HepG2 (cell line): ENCODE results near the gene MED9. TPM values are rescaled to one million over a fixed set of nuclear protein-coding genes. Genes with fewer than 3 reads are reported as not detected.
A peak's percentile ranks its signal among the peaks of the same experiment; 100 is the strongest.

Source experiments
- AGO2 ChIP-seq: fragments of 200-400 bp; formaldehyde crosslinking; optimal IDR thresholded peaks from 2 replicates; pipeline ENCODE3; 2017; ENCODE audit warnings: mild to moderate bottlenecking, low read depth, low read length, moderate library complexity
- ARID2 ChIP-seq: sonication (generic); formaldehyde crosslinking; IDR thresholded peaks from 2 replicates; pipeline ENCODE4 v1.8.1; 2022; ENCODE audit warnings: mild to moderate bottlenecking, missing genetic modification reagents, borderline replicate concordance
- CEBPG ChIP-seq: IDR thresholded peaks from 2 replicates; pipeline ENCODE4 v1.6.1; 2016
- FOXP4 ChIP-seq: sonication (generic); formaldehyde crosslinking; IDR thresholded peaks from 2 replicates; pipeline ENCODE4 v1.4.0; 2020; ENCODE audit warnings: missing genetic modification reagents
- GFI1 ChIP-seq: sonication (generic); formaldehyde crosslinking; IDR thresholded peaks from 2 replicates; pipeline ENCODE4 v1.5.0; 2020; ENCODE audit warnings: missing genetic modification reagents, mild to moderate bottlenecking, borderline replicate concordance
- ISX ChIP-seq: sonication (generic); formaldehyde crosslinking; conservative IDR thresholded peaks from 2 replicates; pipeline ENCODE4 v1.5.0; 2020; ENCODE audit warnings: missing genetic modification reagents
- MYPOP ChIP-seq: sonication (generic); formaldehyde crosslinking; IDR thresholded peaks from 2 replicates; pipeline ENCODE4 v1.8.1; 2023; ENCODE audit warnings: mild to moderate bottlenecking, moderate library complexity, missing genetic modification reagents
- NCOA2 ChIP-seq: sonication (generic); formaldehyde crosslinking; IDR thresholded peaks from 2 replicates; pipeline ENCODE4 v1.8.0; 2022; ENCODE audit warnings: inconsistent platforms
- POGZ ChIP-seq: sonication (generic); formaldehyde crosslinking; IDR thresholded peaks from 2 replicates; pipeline ENCODE4 v1.4.0; 2020; ENCODE audit warnings: mild to moderate bottlenecking, missing genetic modification reagents
- SIN3A ChIP-seq: IDR thresholded peaks from 2 replicates; pipeline ENCODE4 v1.6.1; 2011; ENCODE audit warnings: low read depth, mild to moderate bottlenecking, control low read depth, low read length, borderline replicate concordance
- SIX4 ChIP-seq: sonication (generic); formaldehyde crosslinking; IDR thresholded peaks from 2 replicates; pipeline ENCODE4 v1.4.0; 2020; ENCODE audit warnings: missing genetic modification reagents
- SMYD3 ChIP-seq: sonication (generic); formaldehyde crosslinking; IDR thresholded peaks from 2 replicates; pipeline ENCODE4 v1.8.1; 2023; ENCODE audit warnings: mild to moderate bottlenecking, missing genetic modification reagents
- ZFP62 ChIP-seq: sonication (generic); formaldehyde crosslinking; IDR thresholded peaks from 2 replicates; pipeline ENCODE4 v1.4.0; 2020; ENCODE audit warnings: missing genetic modification reagents
- ZNF121 ChIP-seq: sonication (generic); formaldehyde crosslinking; IDR thresholded peaks from 2 replicates; pipeline ENCODE4 v1.5.0; 2020; ENCODE audit warnings: mild to moderate bottlenecking, missing genetic modification reagents
- ZNF3 ChIP-seq: IDR thresholded peaks from 2 replicates; pipeline ENCODE4 v1.7.0; 2017; ENCODE audit warnings: inconsistent platforms
- ZNF350 ChIP-seq: sonication (generic); formaldehyde crosslinking; IDR thresholded peaks from 2 replicates; pipeline ENCODE4 v1.4.0; 2020; ENCODE audit warnings: mild to moderate bottlenecking, low read depth, missing genetic modification reagents, borderline replicate concordance
- ZNF362 ChIP-seq: sonication (generic); formaldehyde crosslinking; IDR thresholded peaks from 2 replicates; pipeline ENCODE4 v1.4.0; 2020; ENCODE audit warnings: missing genetic modification reagents, mild to moderate bottlenecking, borderline replicate concordance
- ZNF446 ChIP-seq: sonication (generic); formaldehyde crosslinking; IDR thresholded peaks from 2 replicates; pipeline ENCODE4 v1.5.0; 2020; ENCODE audit warnings: mild to moderate bottlenecking, missing genetic modification reagents
- ZNF530 ChIP-seq: sonication (generic); formaldehyde crosslinking; IDR thresholded peaks from 2 replicates; pipeline ENCODE4 v1.5.0; 2020; ENCODE audit warnings: low read depth, mild to moderate bottlenecking, missing genetic modification reagents
- ZNF557 ChIP-seq: sonication (generic); formaldehyde crosslinking; IDR thresholded peaks from 2 replicates; pipeline ENCODE4 v1.4.0; 2020; ENCODE audit warnings: missing genetic modification reagents
- ZSCAN21 ChIP-seq: sonication (generic); formaldehyde crosslinking; IDR thresholded peaks from 2 replicates; pipeline ENCODE4 v1.8.0; 2022; ENCODE audit warnings: mild to moderate bottlenecking, missing genetic modification reagents, moderate library complexity, borderline replicate concordance
- polyA plus RNA-seq, 8 experiments: library from polyadenylated mRNA; depleted of rRNA in 3 of 8; stranded (reverse) in 7 of 8; unstranded in 1 of 8; fragments of >200 nt; fragmentation: Illumina TruSeq in 4 of 8; extraction: Trizol in 4 of 8; gene quantifications; 2 replicates each; pipeline versions ENCODE4 v1.2.1 to v1.2.3, GENCODE V29; 2011 to 2016; ENCODE audit warnings: low read depth in 4 of 8, missing spikeins in 1 of 8, mixed read lengths in 1 of 8; ENCODE audit not compliant: insufficient read depth in 1 of 8
- total RNA-seq, 5 experiments: library from RNA; depleted of rRNA; stranded (reverse); fragments of >200 nt; fragmentation: Illumina TruSeq; extraction: Trizol; gene quantifications; 2 replicates each; pipeline ENCODE4 v1.2.3, GENCODE V29; 2016; ENCODE audit warnings: low read depth in 1 of 5
- TF ChIP-seq, protein P1 (sequence below): sonication (generic); formaldehyde crosslinking; IDR thresholded peaks from 2 replicates; pipeline ENCODE4 v1.8.0; 2022; ENCODE audit warnings: mild to moderate bottlenecking, missing genetic modification reagents

Gene MED9
- total and polyA plus RNA-seq, 2 of the 13 experiments (the other 11 are each of a cell fraction or from before 2014, with no cell fraction given) = 11.9 to 15.1 TPM

- peak; percentile 95 for TF ChIP-seq NCOA2 (CRISPR knock-in tag)
- no peak for TF ChIP-seq ZNF3
- TF ChIP-seq CEBPG (CRISPR knock-in tag) = peak; percentile 57
- peak; percentile 74 for TF ChIP-seq SIN3A
- TF ChIP-seq ZNF350 (CRISPR knock-in tag) = no peak
- TF ChIP-seq SMYD3 = peak; percentile 88
- TF ChIP-seq ZNF446 = no peak
- TF ChIP-seq ISX (CRISPR knock-in tag) = no peak
- TF ChIP-seq ZNF121 = peak; percentile 95
- TF ChIP-seq GFI1 (CRISPR knock-in tag) = peak; percentile 78
- TF ChIP-seq, protein P1, sequence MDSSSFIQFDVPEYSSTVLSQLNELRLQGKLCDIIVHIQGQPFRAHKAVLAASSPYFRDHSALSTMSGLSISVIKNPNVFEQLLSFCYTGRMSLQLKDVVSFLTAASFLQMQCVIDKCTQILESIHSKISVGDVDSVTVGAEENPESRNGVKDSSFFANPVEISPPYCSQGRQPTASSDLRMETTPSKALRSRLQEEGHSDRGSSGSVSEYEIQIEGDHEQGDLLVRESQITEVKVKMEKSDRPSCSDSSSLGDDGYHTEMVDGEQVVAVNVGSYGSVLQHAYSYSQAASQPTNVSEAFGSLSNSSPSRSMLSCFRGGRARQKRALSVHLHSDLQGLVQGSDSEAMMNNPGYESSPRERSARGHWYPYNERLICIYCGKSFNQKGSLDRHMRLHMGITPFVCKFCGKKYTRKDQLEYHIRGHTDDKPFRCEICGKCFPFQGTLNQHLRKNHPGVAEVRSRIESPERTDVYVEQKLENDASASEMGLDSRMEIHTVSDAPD (CRISPR knock-in tag) = peak; percentile 95
- TF ChIP-seq FOXP4 (CRISPR knock-in tag) = peak; percentile 98
- no peak for TF ChIP-seq ZNF530 (CRISPR knock-in tag)
- TF ChIP-seq MYPOP (CRISPR knock-in tag) = peak; percentile 61; the same call in 1 of the 2 replicates
- TF ChIP-seq SIX4 = peak; percentile 97
- peak; percentile 52; the same call in 1 of the 2 replicates for TF ChIP-seq ZSCAN21
- peak; percentile 53 for TF ChIP-seq POGZ (CRISPR knock-in tag)
- TF ChIP-seq ZFP62 (CRISPR knock-in tag) = no peak
- no peak for TF ChIP-seq ZNF362 (CRISPR knock-in tag)
- no peak for TF ChIP-seq ZNF557 (CRISPR knock-in tag)
- TF ChIP-seq ARID2 (CRISPR knock-in tag) = peak; percentile 85; the same call in 1 of the 2 replicates
- TF ChIP-seq AGO2 = no peak
Observed at GRCh38 chr17:17538417-17539391, 61.9 kb downstream of the MED9 start (continued).
